PC-3 (cell line): Measurements from ENCODE around the gene C17orf67.

ENCODE experiments used
- EZH2 ChIP-seq: fragments of 300-600 bp; sonication (generic); IDR thresholded peaks from one replicate; pipeline ENCODE4 v1.6.1; 2017; ENCODE audit warnings: antibody characterized with exemption, mild to moderate bottlenecking, low read length; ENCODE audit not compliant: unreplicated experiment
- EZH2phosphoT487 ChIP-seq: fragments of 300-600 bp; sonication (generic); IDR thresholded peaks from 2 replicates; pipeline ENCODE4 v1.6.1; 2018; ENCODE audit warnings: mild to moderate bottlenecking, antibody characterized with exemption, low read length, borderline replicate concordance
- TF ChIP-seq, protein P1 (sequence below): fragments of 300-600 bp; sonication (generic); conservative IDR thresholded peaks from 2 replicates; pipeline ENCODE4 v1.5.1; 2017; ENCODE audit warnings: antibody characterized with exemption, low read depth, mild to moderate bottlenecking, low read length

GRCh38 chr17:56779322-56779721 lies 54.4 kb downstream of the C17orf67 start:
- TF ChIP-seq, protein P1, sequence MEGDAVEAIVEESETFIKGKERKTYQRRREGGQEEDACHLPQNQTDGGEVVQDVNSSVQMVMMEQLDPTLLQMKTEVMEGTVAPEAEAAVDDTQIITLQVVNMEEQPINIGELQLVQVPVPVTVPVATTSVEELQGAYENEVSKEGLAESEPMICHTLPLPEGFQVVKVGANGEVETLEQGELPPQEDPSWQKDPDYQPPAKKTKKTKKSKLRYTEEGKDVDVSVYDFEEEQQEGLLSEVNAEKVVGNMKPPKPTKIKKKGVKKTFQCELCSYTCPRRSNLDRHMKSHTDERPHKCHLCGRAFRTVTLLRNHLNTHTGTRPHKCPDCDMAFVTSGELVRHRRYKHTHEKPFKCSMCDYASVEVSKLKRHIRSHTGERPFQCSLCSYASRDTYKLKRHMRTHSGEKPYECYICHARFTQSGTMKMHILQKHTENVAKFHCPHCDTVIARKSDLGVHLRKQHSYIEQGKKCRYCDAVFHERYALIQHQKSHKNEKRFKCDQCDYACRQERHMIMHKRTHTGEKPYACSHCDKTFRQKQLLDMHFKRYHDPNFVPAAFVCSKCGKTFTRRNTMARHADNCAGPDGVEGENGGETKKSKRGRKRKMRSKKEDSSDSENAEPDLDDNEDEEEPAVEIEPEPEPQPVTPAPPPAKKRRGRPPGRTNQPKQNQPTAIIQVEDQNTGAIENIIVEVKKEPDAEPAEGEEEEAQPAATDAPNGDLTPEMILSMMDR = no peak
- TF ChIP-seq EZH2phosphoT487 = no peak
- TF ChIP-seq EZH2 = no peak
